Measurements from ENCODE around the gene RTKN2.
A peak's percentile ranks its signal among the peaks of the same experiment; 100 is the strongest.
"Not testable (repeated sequence)": the region's sequence is repeated elsewhere in the genome, so short reads cannot be mapped to it uniquely, and the experiment has no call there.

Gene RTKN2

DNA sequence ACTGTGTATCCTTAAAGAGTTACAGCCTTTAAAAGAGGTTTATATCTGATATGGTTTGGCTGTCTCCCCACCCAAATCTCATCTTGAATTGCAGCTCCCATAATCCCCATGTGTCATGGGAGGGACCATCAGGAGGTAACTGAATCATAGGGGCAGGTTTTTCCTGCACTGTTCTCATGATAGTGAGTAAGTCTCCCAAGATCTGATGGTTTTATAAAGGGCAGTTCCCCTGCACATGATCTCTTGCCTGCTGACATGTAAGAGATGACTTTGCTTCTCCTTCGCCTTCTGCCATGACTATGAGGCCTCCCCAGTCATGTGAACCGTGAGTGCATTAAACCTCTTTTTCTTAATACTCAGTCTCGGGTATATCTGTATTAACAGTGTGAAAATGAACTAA, 9.7 kb downstream of the RTKN2 start:
- no peak for DNase-seq (ENCODE audit: low spot score)

DNA sequence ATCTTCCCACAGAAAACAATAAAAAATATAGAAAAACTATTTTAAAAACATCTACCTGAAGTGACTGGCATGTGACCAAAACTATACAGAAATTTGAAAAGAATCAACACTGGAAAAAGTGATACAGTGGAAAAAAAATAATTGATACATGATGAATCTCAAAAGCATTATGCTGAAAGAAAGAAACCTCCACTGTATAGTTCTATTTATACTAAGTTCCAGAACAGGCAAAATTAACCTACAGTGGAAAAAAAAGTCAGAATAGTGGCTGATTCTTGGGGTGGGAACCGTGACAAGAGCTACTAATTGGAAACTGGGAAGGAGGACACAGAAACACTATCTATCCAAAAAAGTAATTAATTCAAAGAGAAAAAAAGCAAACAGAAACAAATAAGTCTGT, 14.9 kb downstream of the RTKN2 start:
- DNase-seq (ENCODE audit: low spot score), result no peak

DNA sequence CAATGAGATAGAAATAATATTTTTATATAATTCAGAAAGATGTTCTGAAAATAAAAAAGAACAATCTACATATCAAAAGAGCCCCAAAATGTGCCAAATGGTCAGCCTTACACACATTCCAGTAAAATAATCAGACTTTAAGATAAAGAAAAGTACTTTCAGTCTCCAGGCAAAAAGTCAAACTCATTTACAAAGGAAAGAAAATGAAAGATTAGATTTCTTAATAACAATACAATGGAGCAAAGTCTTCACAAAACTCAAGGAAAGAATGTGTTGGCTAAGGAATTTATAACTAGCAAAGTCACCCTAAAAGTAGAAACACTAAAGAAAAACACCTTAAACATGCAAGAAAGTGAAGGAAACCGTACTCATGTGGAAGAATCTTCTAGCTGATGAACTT, 16.6 kb downstream of the RTKN2 start:
- no peak for DNase-seq (ENCODE audit: low spot score)

DNA sequence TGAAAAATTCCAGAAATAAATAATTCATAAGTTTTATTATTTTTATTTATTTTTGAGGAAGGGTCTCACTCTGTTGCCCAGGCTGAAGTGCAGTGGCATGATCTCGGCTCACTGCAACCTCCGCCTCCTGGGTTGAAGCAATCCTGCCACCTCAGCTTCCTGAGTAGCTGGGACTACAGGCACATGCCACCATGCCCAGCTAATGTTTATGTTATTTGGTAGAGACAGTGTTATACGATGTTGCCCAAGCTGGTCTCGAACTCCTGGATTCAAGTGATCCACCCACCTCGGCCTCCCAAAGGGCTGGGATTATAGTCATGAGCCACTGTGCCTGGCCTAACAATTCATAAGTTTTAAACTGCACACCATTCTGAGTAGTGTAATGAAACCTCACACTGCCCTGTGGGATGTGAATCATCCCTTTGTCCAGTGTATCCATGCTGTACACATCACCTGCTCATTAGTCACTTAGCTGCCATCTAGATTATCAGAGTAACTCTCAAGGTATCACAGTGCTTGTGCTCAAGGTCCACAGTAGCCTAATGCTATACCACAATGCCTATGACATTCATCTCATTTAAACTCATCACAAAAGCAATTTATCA, 17.9 kb downstream of the RTKN2 start:
- DNase-seq (ENCODE audit: low spot score), result no peak

DNA sequence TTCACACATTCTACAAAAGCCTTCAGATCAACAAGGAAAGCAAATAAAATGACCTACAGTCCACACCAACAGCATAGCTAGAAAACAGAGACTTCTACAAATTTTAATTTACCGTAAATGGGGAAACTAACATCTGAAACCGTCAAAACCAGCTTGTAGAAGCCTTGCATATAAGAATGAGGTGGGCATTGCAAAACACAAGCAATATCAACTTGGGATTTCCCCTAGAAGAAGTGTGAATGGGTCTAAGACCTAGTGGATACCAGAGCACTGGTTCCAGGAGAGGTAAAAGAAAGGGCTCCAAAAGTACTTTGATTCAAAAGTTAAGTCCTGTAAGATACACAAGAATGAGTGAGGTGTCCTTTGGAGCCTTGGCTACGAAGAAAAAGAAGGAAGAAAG, 18.7 kb downstream of the RTKN2 start:
- no peak for DNase-seq (ENCODE audit: low spot score)

DNA sequence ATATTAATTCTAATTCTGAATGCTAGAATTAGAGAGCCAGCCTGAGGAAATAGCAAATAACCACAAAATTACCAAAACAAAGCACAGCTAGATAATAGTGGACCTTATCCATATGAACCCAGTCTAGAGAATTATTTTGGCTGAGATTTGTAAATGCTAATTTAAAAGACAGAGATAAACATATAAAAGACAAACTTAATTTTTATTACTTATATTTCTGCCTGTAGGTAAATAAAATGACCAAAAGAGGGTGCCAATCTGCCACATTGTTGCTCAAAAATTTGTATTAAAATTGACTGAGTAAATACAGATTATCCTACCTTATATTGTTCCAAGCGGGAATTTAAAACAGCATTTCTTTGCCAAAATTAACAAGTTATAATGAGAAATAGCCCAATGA, 20.2 kb downstream of the RTKN2 start:
- DNase-seq (ENCODE audit: low spot score), result no peak

DNA sequence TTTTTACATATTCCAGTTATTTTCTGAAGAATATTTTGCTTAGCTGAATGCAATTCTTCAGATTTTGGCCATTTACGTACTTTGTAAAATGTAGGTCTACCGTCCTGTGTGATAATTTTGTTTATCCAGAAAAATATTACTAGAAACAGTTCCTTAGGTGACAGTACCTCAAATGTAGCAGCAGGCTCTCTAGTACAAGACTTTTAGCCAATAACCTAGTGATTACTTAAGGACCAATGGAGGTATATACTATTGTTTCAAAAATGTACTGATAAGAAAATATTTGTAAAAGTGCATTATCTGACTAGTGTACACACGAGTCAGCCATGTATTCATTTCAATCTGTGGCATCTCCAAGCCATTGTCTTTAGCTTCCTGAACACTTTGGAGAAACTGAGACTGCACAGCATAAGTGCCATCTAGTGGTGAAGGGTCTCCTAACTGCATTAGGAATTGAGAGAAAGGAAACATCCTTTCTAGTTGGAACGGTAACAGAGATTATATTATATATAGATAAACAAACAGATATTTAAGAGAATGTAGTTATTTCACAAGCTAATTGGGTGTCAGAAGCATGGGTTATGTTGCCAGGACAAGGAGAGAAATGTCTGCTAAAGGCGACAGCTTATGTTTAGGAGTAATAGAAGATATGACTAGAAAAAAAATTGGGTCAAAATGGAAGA, 23.7 kb downstream of the RTKN2 start:
- DNase-seq (ENCODE audit: low spot score), result peak; percentile 41

DNA sequence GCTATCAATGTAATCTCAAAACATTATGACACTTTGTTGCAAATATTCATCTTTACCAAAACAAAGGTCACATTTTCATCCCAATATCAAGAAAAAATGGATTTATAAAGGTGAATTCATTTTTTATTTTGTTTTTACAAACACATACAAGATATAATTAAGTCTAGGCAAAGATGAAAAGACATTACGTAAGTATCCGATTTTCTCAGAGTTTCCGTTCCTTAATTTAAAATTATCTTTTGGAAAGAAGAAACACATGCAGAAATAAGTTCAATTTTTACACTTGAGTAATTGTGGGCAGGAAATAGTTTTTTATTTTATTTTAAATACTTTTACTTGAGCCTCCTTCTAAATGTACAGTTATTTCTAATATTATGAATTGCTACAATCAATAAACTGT, 24.6 kb downstream of the RTKN2 start:
- no peak for DNase-seq (ENCODE audit: low spot score)

DNA sequence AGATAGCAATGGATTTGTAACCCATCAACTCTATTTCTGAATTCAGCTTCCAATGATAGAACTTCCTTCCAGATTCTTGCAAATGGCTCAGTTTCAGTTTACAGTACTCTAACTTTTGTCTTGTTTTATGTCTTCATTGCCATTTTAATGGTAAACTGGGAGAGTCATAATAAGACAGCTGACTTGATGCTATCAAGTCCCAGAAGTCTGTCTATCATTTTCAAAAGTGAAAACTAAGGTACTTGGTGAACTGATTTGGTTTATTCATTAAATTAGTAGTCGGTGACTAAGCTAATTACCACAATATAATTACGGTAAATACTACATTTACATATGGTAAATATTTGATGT, 25.0 kb downstream of the RTKN2 start:
- DNase-seq (ENCODE audit: low spot score), result no peak

DNA sequence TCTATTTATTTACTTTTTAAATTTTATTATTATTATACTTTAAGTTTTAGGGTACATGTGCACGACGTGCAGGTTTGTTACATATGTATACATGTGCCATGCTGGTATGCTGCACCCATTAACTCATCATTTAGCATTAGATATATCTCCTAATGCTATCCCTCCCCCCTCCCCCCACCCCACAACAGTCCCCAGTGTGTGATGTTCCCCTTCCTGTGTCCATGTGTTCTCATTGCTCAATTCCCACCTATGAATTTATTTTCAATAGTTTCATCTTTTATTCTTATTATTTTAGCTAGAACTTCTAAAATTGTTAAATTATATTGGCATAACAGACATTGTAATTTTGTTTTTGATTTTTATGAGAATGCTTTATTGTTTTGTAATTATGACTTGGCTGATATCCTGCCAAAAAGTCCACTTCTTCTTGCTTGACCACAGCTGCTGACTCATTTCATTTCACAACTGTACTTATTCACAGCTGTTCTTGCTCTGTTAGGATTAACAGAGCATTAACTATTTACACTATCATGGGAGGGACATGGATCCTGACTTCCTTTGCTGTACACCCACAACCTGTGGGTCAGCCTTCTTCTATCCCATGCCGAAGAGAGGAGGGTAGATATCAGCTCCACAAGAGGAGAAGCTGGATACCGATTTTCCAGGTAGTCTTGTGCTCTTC, 25.5 kb downstream of the RTKN2 start:
- DNase-seq (ENCODE audit: low spot score), result peak; percentile 76

DNA sequence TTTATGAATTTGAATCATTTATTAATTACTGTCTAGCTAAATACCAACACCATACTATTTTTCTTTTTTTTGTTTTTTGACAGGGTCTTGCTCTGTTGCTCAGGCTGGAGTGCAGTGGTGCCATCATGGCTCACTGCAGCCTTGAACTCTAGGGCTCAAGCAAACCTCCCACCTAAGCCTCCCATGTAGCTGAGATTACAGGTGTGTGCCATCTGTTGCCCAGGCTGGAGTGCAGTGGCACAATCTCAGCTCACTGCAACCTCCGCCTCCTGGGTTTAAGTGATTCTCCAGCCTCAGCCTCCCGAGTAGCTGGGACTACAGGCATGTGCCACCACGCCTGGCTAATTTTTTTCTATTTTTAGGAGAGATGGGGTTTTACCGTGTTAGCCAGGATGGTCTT, 27.1 kb downstream of the RTKN2 start:
- not testable (repeated sequence) for DNase-seq (ENCODE audit: low spot score)

DNA sequence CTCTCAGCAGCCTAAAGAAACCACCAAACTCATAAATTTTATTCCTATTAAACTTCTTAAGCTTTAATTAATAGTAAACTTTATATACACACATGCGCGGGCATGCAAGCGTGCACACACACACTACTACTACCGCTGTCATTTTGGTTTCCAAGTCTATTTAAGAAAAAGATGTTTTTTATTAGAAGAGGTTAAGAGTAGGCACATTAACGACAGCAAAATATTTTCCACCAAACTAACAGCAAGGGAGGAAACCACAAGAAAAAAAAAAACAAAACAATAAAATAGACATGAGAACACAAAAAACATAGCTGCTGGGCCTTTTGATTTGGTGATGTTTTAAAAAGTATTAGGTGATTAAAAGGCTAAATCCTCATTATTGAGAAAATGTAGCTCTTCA, 28.6 kb downstream of the RTKN2 start:
- peak; percentile 7 for DNase-seq (ENCODE audit: low spot score)

DNA sequence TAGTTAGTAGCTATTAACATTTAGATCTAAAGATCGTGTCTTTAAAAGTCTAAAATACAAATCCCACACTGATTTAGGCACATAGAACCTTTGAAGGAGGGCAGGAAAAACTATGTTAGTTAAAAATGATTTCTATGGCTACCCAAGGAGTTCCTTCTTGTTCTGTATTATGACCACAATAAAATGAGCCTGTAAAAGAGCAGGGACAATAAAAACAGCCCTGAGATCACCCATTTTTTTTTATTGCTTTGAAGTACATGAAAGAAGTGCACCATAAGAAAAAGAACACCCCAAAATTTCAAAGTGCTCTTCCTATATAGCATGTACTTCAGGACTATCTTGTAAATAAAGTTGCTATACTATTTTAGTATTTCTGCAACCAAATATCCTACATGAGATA, 29.8 kb downstream of the RTKN2 start:
- DNase-seq (ENCODE audit: low spot score), result no peak

DNA sequence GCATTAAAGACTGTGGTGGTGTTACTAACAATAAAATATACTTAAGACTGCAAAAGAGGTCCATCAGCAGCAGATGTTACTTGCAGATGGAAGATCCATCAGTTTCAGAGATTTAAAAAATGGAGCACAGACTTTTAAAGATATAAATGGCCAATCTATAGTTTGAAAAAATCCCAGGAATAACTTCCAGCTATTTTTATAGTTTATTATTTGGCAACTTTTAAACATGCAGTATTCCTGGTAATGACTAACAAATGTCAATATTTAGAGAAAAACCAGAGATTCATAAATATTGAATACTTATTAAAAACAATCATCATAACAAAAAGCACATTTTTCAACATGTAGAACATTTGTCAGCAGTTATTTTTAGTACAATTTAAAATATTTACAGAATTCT, 30.7 kb downstream of the RTKN2 start:
- DNase-seq (ENCODE audit: low spot score), result no peak

DNA sequence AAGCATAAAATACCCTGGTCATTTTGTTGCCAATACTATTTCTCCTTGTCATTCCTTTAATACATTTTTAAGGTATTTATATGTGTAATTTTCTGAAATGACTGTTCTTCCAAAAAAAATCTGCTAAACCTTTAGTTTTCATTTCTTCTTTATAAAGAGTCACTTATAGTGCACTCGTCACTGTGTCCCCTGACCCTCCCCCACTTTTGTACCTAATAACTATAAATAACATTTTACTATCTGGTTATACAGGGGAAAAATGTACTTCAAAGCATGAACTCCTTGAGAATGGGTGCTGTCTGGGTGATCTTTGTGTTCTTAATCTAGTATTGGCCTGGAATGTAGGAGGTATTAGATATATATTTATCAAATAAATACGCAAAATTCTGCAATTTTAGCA, 31.1 kb downstream of the RTKN2 start:
- no peak for DNase-seq (ENCODE audit: low spot score)

DNA sequence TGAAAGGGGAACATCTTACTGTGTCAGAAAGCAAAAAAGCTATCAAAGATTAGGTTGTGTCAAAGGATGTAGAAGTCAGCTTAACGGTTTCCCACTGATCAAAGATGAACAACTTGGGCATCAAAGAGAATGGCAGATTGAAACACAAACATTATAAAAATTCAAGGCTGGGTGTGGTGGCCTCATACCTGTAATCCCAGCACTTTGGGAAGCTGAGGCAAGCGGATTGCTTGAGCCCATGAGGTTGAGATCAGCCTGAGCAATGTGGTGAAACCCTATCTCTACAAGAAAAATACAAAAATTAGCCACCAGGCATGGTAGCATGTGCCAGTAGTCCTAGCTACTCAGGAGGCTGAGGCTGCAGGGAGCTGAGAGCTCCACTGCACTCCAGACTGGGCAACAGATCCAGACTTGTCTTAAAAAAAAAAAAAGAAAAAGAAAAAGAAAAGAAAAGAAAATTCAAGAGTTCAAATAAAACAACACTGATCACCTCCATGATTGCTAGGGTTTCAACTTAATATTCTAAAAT, 34.5 kb downstream of the RTKN2 start:
- DNase-seq (ENCODE audit: low spot score), result no peak

DNA sequence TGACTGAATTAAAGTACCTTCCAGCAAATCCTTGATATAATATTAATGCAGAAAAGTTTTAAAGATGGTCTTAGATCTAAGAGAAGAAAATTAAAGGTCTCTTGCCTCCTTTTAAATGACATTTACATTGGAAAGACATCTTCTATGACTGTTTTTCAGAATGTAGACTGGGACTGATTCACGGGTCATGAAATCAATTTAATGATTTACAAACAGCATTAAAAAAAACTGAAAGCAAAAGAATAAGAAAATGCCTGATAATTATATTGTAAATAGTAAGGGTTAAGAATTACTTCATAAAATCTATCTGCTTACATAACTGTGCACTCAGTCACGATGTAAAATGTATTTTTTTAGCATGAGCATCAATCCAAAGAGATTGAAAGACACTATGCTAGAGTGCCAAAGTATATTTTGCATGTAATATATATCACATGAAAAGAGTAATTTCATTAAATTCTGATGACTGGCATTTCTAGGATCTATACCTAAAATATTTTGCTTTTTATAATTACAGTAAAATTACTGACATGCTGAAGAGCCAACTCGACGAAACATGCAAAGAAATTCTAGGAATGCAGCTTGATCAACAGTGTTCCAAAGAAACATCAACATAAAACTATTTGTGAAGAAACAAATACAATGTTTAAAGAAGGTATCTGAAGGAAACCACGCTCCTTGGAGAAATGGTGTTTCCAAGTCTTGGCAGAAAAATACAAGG, 35.1 kb downstream of the RTKN2 start:
- DNase-seq (ENCODE audit: low spot score), result peak; percentile 3

DNA sequence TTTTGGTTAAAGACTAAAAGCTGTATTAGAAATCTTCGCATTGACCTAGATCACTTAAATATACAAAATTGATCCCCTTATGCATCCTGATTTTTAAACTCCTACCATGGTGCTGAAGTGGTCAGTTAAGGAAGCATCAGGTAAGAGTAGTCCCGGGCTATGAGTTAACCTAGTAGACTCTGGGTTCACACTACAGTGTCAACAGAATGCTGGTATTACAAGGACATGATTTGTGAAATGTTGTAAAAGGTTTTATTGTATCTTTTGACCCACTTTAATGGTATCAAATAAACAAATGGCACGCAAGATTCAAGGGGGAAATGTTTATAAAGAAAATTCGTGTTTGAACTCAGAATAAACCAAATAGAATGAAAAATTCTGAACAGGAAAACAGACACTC, 36.8 kb downstream of the RTKN2 start:
- DNase-seq (ENCODE audit: low spot score), result no peak

DNA sequence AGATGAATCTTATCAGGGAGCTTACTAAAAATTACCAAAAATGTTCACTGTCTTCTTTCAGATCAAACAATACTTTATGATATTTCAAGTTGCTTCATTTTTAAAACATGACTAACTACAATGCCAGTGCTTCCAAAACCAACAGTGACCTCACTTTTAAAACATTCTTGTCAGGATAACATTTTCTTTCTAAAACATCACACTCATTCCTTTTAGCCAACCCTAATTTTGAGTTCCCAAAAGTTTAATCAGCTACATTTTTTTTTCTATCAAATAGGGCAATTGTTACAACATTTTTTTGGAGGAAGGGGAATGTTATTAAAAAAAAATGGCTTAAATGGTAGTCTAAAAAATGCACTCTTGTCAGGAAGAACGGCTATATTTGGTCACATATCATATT, 37.3 kb downstream of the RTKN2 start:
- peak; percentile 66 for DNase-seq (ENCODE audit: low spot score)

DNA sequence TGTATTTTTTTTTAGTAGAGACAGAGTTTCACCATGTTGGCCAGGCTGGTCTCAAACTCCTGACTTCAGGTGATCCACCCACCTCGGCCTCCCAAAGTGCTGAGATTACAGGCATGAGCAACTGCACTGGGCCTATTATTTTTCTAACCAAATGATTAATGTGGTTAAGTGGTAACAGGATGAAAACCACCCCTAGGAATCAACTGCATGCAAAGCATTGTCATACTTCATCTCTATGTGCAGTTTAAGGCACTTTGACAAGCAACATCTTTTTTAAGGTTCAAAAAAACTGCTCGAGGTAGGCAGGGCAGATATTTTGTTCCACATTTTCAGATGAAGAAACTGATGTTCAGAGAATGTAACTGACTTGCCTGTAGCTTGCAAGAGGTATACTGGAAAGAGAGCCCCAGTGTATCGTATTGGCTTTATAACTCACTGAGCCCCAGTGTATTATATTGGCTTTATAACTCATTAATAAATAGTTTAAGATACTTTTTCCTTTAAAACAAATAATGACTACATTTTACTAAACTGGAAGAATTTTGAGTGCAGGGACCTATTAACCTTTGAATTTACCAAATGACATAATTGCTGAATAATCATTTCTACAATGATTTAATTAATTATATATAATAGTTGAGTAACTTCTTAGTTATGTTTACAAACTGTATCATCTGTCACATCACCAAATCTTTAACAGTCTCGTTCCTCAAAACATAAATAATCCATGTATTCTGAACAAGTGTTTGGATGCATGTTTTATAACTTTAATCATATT, 38.1 kb downstream of the RTKN2 start:
- DNase-seq (ENCODE audit: low spot score), result no peak

DNA sequence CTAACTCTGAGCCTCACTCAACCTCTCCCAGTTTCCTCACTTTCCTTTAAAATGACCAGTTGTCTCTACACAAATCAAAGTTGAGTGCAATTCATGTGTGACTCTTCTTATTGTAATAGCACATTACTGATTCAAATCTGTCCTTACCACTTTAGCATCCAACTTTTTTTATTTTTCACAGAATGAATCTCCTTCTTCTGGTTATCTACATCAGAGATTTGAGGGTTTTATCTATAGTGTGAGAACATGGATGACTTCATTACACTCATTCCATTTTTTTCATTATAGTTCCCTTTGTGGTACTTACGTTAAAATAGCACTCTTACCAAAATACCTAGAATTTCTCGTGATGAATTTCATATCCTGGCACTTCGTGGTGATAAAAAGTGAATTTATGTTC, 43.3 kb downstream of the RTKN2 start:
- DNase-seq (ENCODE audit: low spot score), result no peak

DNA sequence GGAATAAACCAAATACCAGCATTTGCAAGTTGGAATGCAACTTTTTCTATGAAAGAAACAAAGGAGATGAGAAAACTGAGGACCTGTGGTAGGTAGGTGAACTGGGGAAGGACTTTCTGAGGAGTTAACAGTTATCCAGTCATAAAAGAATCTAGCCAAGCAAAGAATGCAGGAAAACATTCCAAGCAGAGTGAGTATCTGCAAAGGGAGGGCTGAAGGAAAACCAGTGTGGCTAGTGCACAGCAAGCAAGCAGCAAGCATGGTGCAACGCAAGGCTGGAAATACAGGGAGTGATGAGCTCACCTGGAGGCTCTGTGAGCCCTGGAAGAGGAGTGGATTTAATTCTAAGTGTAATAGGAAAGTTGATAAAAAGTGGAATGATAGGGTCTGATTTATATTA, 44.0 kb downstream of the RTKN2 start:
- DNase-seq (ENCODE audit: low spot score), result peak; percentile 57

Measured in AG08395 (cell line).